ENCODE measurements around the gene ATP8A2. TPM values are rescaled to one million over a fixed set of nuclear protein-coding genes. Genes with fewer than 3 reads are reported as not detected.

ATP8A2 gene
- total RNA-seq, 1 experiment from 2014 or later, result not detected

DNA sequence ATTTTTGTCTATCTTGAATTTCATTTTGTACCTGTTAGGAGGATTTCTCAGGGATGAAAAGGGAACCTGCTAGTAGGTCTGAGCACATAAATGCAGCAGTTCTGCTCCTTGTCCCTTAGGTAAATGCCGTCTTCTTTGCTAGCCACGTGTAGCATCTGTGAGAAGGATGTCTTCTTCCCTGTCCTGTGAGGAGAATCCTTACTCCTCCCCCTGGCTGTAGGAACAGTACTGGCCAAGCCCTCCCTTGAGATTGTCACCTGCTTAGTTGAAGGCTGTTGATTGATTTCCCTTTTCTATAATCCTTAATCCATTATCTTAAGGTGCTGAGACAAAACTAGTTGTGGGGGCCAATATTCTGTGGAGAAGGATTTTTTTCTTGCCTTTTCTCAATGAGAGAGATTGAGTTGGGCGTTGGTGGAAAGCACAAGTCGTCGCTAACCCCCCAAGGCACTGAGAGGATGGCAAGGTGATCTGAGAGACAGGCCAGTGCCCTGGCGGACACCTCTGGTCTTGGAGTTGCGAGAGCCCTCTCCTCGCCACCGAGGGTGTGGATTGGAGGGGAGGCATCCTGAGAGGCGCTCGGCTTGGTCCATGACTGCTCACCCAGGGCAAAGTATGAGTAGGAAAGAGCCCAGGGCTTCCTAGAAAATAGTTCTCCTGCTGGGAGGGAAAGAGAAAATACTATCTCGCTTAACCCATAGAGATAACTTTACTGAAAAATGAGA, 216.7 kb downstream of the ATP8A2 start:
- ChIA-PET POLR2A (no interaction called here), CTCF (no interaction called here)
- no peaks in the 10 kb centered on the region for H3K4me1 ChIP-seq (ENCODE audit: control insufficient read depth, insufficient read depth, low read length)
- no peak overlapping the region for H3K4me3 ChIP-seq (ENCODE audit: low read depth in 2 of 2, low read length in 2 of 2)
- no peaks in the 10 kb centered on the region for H3K36me3 ChIP-seq (ENCODE audit: control insufficient read depth, insufficient read depth, low read length)
- H3K27ac ChIP-seq (ENCODE audit: low read length), result no peak overlapping the region
- no peaks in the 10 kb centered on the region; the same call in 1 of the 2 replicates for H3K27me3 ChIP-seq (ENCODE audit: control insufficient read depth, insufficient read depth, low read length)
- DNase-seq (ENCODE audit: low read depth, low spot score) (no peak), ATAC-seq (no peak)
- no TSS peak for BruUV-seq (replicated peaks)
- no peaks in the 10 kb centered on the region for H3K9me3 ChIP-seq (ENCODE audit: control insufficient read depth, insufficient read depth, low read depth, low read length)
- TF ChIP-seq, protein P1, sequence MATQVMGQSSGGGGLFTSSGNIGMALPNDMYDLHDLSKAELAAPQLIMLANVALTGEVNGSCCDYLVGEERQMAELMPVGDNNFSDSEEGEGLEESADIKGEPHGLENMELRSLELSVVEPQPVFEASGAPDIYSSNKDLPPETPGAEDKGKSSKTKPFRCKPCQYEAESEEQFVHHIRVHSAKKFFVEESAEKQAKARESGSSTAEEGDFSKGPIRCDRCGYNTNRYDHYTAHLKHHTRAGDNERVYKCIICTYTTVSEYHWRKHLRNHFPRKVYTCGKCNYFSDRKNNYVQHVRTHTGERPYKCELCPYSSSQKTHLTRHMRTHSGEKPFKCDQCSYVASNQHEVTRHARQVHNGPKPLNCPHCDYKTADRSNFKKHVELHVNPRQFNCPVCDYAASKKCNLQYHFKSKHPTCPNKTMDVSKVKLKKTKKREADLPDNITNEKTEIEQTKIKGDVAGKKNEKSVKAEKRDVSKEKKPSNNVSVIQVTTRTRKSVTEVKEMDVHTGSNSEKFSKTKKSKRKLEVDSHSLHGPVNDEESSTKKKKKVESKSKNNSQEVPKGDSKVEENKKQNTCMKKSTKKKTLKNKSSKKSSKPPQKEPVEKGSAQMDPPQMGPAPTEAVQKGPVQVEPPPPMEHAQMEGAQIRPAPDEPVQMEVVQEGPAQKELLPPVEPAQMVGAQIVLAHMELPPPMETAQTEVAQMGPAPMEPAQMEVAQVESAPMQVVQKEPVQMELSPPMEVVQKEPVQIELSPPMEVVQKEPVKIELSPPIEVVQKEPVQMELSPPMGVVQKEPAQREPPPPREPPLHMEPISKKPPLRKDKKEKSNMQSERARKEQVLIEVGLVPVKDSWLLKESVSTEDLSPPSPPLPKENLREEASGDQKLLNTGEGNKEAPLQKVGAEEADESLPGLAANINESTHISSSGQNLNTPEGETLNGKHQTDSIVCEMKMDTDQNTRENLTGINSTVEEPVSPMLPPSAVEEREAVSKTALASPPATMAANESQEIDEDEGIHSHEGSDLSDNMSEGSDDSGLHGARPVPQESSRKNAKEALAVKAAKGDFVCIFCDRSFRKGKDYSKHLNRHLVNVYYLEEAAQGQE (IDR thresholded peaks at IDR 0.05; ENCODE audit: insufficient read depth in 1 of 2, low read depth in 2 of 2, low read length in 1 of 2), result no peak
- TF ChIP-seq, protein P2, sequence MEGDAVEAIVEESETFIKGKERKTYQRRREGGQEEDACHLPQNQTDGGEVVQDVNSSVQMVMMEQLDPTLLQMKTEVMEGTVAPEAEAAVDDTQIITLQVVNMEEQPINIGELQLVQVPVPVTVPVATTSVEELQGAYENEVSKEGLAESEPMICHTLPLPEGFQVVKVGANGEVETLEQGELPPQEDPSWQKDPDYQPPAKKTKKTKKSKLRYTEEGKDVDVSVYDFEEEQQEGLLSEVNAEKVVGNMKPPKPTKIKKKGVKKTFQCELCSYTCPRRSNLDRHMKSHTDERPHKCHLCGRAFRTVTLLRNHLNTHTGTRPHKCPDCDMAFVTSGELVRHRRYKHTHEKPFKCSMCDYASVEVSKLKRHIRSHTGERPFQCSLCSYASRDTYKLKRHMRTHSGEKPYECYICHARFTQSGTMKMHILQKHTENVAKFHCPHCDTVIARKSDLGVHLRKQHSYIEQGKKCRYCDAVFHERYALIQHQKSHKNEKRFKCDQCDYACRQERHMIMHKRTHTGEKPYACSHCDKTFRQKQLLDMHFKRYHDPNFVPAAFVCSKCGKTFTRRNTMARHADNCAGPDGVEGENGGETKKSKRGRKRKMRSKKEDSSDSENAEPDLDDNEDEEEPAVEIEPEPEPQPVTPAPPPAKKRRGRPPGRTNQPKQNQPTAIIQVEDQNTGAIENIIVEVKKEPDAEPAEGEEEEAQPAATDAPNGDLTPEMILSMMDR (IDR thresholded peaks at IDR 0.05), result no peak
- TF ChIP-seq SIN3A (IDR thresholded peaks at IDR 0.05; ENCODE audit: borderline replicate concordance, insufficient read depth, low read depth, low read length) (no peak), POLR2AphosphoS5 (IDR thresholded peaks at IDR 0.05; ENCODE audit: low read depth, low read length) (no peak)
- in situ Hi-C loops (cut with HindIII; ENCODE audit: low pct_unique_long_range_greater_than_20kb, low sequenced_read_pairs) (no loop called here), intact Hi-C loops (cut with micrococcal nuclease; ENCODE audit: unreplicated experiment) (no loop called here)

GRCh38 chr13:25598421-25598820, 226.6 kb downstream of the ATP8A2 start:
- H3K4me3 ChIP-seq (ENCODE audit: low read depth in 2 of 2, low read length in 2 of 2), result no peak overlapping the region
- in situ Hi-C loops (cut with HindIII; ENCODE audit: low pct_unique_long_range_greater_than_20kb, low sequenced_read_pairs) (no loop called here), intact Hi-C loops (cut with micrococcal nuclease; ENCODE audit: unreplicated experiment) (no loop called here)
- no TSS peak for BruUV-seq (replicated peaks)
- TF ChIP-seq TCF7L2 (IDR thresholded peaks at IDR 0.05; ENCODE audit: low read depth, low read length) (no peak), SIN3A (IDR thresholded peaks at IDR 0.05; ENCODE audit: borderline replicate concordance, insufficient read depth, low read depth, low read length) (no peak), POLR2AphosphoS5 (IDR thresholded peaks at IDR 0.05; ENCODE audit: low read depth, low read length) (no peak)
- TF ChIP-seq, protein P1 (IDR thresholded peaks at IDR 0.05; ENCODE audit: insufficient read depth in 1 of 2, low read depth in 2 of 2, low read length in 1 of 2), result no peak
- TF ChIP-seq, protein P2 (IDR thresholded peaks at IDR 0.05), result no peak
- no peaks in the 10 kb centered on the region for H3K9me3 ChIP-seq (ENCODE audit: control insufficient read depth, insufficient read depth, low read depth, low read length)
- no peaks in the 10 kb centered on the region for H3K36me3 ChIP-seq (ENCODE audit: control insufficient read depth, insufficient read depth, low read length)
- CTCF ChIA-PET, result no interaction called here
- POLR2A ChIA-PET, result no interaction called here
- no peaks in the 10 kb centered on the region for H3K4me1 ChIP-seq (ENCODE audit: control insufficient read depth, insufficient read depth, low read length)
- DNase-seq (ENCODE audit: low read depth, low spot score) (no peak), ATAC-seq (no peak)
- H3K27ac ChIP-seq (ENCODE audit: low read length), result no peak overlapping the region
- no peaks in the 10 kb centered on the region for H3K27me3 ChIP-seq (ENCODE audit: control insufficient read depth, insufficient read depth, low read length)

All from Panc1 (cell line).